DND-41 (cell line): ENCODE measurements around the gene ZSWIM4.

Source experiments
- CTCF ChIP-seq: IDR thresholded peaks from 2 replicates; pipeline ENCODE4 v1.5.1; 2012; ENCODE audit warnings: borderline replicate concordance, low read length, moderate library complexity, mild to moderate bottlenecking; ENCODE audit not compliant: poor library complexity, severe bottlenecking; ENCODE audit errors: extremely low read depth
- EZH2 ChIP-seq: IDR thresholded peaks from 3 replicates; pipeline ENCODE4 v1.6.1; 2012; ENCODE audit warnings: borderline replicate concordance, low read depth, mild to moderate bottlenecking, moderate library complexity, low read length, inconsistent platforms; ENCODE audit not compliant: severe bottlenecking

GRCh38 chr19:13821292-13821691 is 26.0 kb downstream of the ZSWIM4 start:
- no peak for TF ChIP-seq CTCF
- TF ChIP-seq EZH2, result no peak
